Endothelial cell of umbilical vein (primary cell): Measurements from ENCODE around the gene BIRC2. TPM values are rescaled to one million over a fixed set of nuclear protein-coding genes. Genes with fewer than 3 reads are reported as not detected.

Experiments
- BruUV-seq: library from RNA; stranded (reverse); fragments of 400-500 nt; replicated peaks from 2 replicates; lab custom pipeline; 2021; lab: Mats Ljungman, UMichigan
- CTCF ChIA-PET: fragments of 300-600, 350-600 bp; sonication (Branson Sonifier 250); formaldehyde crosslinking; loops from one replicate; lab custom pipeline; 2021; ENCODE audit warnings: antibody characterized with exemption, inconsistent platforms; lab: Charles Lee
- POLR2A ChIA-PET: fragments of 300-600, 350-600 bp; sonication (Branson Sonifier 250); formaldehyde crosslinking; loops from one replicate; lab custom pipeline; 2021; ENCODE audit warnings: antibody characterized with exemption, inconsistent platforms; lab: Charles Lee
- DNase-seq: peaks from one replicate; pipeline ENCODE4 v3.0.0-alpha.2; 2011; ENCODE audit warnings: low read depth, low spot score
- FAIRE-seq: peaks from 2 replicates; lab custom pipeline; 2011; peaks lifted over from hg19 to GRCh38; lab: Jason Lieb, UNC
- H2AFZ ChIP-seq: 2 replicates; pipeline ENCODE4 v1.6.0; 2012; ENCODE audit warnings: low read depth, low read length, control low read depth, inconsistent platforms
- H3K27ac ChIP-seq: 2 replicates; pipeline ENCODE4 v1.5.1; 2011; ENCODE audit warnings: low read depth, mild to moderate bottlenecking, control low read depth, low read length, moderate library complexity; ENCODE audit not compliant: insufficient read depth
- H3K27me3 ChIP-seq, 2 experiments: 2 replicates each; pipeline versions ENCODE4 v1.6.0 to v1.6.1; 2011; ENCODE audit warnings: low read length in 2 of 2, mixed read lengths in 1 of 2; ENCODE audit not compliant: control insufficient read depth in 2 of 2, insufficient read depth in 2 of 2
- H3K36me3 ChIP-seq, 2 experiments: 2 replicates in 1 of 2; 3 replicates in 1 of 2; pipeline ENCODE4 v1.5.1; 2011; ENCODE audit warnings: low read length in 2 of 2, mild to moderate bottlenecking in 1 of 2, moderate library complexity in 1 of 2; ENCODE audit not compliant: control insufficient read depth in 2 of 2, insufficient read depth in 2 of 2; ENCODE audit errors: extremely low read depth in 1 of 2
- H3K4me1 ChIP-seq: 3 replicates; pipeline ENCODE4 v1.5.1; 2011; ENCODE audit warnings: mild to moderate bottlenecking, low read length; ENCODE audit not compliant: control insufficient read depth, insufficient read depth; ENCODE audit errors: extremely low read depth
- H3K4me2 ChIP-seq: 2 replicates; pipeline ENCODE4 v1.6.1; 2011; ENCODE audit warnings: low read length, control low read depth, mixed read lengths; ENCODE audit not compliant: insufficient read depth
- H3K4me3 ChIP-seq, 3 experiments: fragments of 200-600 bp in 1 of 3; sonication (generic), shearing (Covaris generic) in 1 of 3; replicated peaks in 1 of 3; 2 replicates each; pipeline ENCODE4 v1.5.1; 2011 to 2016; ENCODE audit warnings: control low read depth in 3 of 3, low read length in 3 of 3, mild to moderate bottlenecking in 2 of 3, inconsistent platforms in 1 of 3, low read depth in 1 of 3, moderate library complexity in 1 of 3; ENCODE audit not compliant: insufficient read depth in 1 of 3
- H3K79me2 ChIP-seq: 2 replicates; pipeline ENCODE4 v1.6.0; 2012; ENCODE audit warnings: low read length, inconsistent platforms; ENCODE audit not compliant: control insufficient read depth, insufficient read depth
- H3K9ac ChIP-seq: replicated peaks from 2 replicates; pipeline ENCODE3; 2011; ENCODE audit warnings: low read length, control low read depth; ENCODE audit not compliant: insufficient read depth; ENCODE audit errors: extremely low read depth
- H3K9me1 ChIP-seq: replicated peaks from 3 replicates; pipeline ENCODE4 v1.6.0; 2011; ENCODE audit warnings: mild to moderate bottlenecking, low read length; ENCODE audit not compliant: control insufficient read depth, insufficient read depth; ENCODE audit errors: extremely low read depth
- H3K9me3 ChIP-seq: replicated peaks from 2 replicates; pipeline ENCODE4 v1.5.1; 2012; ENCODE audit warnings: low read length, inconsistent platforms; ENCODE audit not compliant: control insufficient read depth, insufficient read depth
- H4K20me1 ChIP-seq: replicated peaks from 2 replicates; pipeline ENCODE3; 2011; ENCODE audit warnings: mild to moderate bottlenecking, low read length; ENCODE audit not compliant: control insufficient read depth, insufficient read depth; ENCODE audit errors: extremely low read depth
- CTCF ChIP-seq, 2 donors: IDR thresholded peaks; 1 replicate in 1 of 2; 2 replicates in 1 of 2; pipeline ENCODE4 v1.5.1; 2011; ENCODE audit warnings: low read length in 2 of 2, mild to moderate bottlenecking in 2 of 2, moderate library complexity in 2 of 2, control low read depth in 1 of 2, inconsistent platforms in 1 of 2, low read depth in 1 of 2; ENCODE audit not compliant: insufficient read depth in 1 of 2; ENCODE audit errors: extremely low read depth in 1 of 2
- JUN ChIP-seq: IDR thresholded peaks from 2 replicates; pipeline ENCODE4 v1.6.1; 2011; ENCODE audit warnings: borderline replicate concordance, low read depth; ENCODE audit not compliant: insufficient read length, insufficient read depth
- MYC ChIP-seq: IDR thresholded peaks from one replicate; pipeline ENCODE4 v1.6.1; 2011; ENCODE audit warnings: mild to moderate bottlenecking, low read depth, low read length
- dilution Hi-C: fragments of 300-500 bp; cut with MboI; formaldehyde crosslinking; loops from one replicate; pipeline ENCODE4 v1.15.0; 2019; ENCODE audit warnings: low sequenced_read_pairs; ENCODE audit not compliant: extremely low pct_ligation_motif_present
- intact Hi-C: fragments of 100-400 bp; cut with micrococcal nuclease; formaldehyde crosslinking; loops from one replicate; pipeline ENCODE4 v1.10.0; 2022
- polyA plus RNA-seq, 4 experiments: library from polyadenylated mRNA; depleted of rRNA in 3 of 4; stranded (reverse) in 3 of 4; unstranded in 1 of 4; fragments of >200 nt; gene quantifications; 2 replicates each; pipeline versions ENCODE4 v1.2.1 to v1.2.3, GENCODE V29; 2011 to 2012; ENCODE audit warnings: missing spikeins in 1 of 4
- total RNA-seq: library from RNA; stranded (reverse); gene quantifications from 2 replicates; pipeline ENCODE4 v1.2.3, GENCODE V29; 2021

Gene BIRC2
- total and polyA plus RNA-seq, 2 donors (not counting 3 experiments of a cell fraction or from before 2014, with no cell fraction given): 42.8 to 47.3 TPM

DNA sequence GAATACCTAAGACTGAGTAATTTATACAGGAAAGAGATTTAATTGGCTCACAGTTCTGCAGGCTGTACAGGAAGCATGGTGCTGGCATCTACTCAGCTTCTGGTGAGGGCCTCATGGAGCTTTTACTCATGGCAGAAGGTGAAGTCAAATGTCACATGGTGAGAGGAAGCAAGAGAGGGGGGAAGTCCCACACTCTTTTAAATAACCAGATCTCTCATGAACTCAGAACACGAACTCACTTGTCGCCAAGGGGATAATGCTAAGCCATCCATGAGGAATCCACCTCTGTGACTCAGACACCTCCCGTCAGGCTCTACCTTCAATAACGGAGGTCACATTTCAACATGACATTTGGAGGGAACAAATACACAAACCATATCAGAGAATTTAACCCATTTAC lies 42.2 kb downstream of the BIRC2 start:
- H2AFZ ChIP-seq: no peak overlapping the region
- no peak overlapping the region for H3K9ac ChIP-seq
- H3K36me3 ChIP-seq: peaks cover 13 to 29% of the 10 kb centered on the region in 2 experiments
- ChIA-PET CTCF (interaction anchor here (0.6 to 4.6 kb wide), 9 partner anchors 12 to 107 kb away, joined by 3 to 41 read pairs (median 14); no protein-coding TSS in a partner anchor), POLR2A (interaction anchor here (0.6 kb wide), 1 partner anchor 17 kb away, joined by 3 read pairs; no protein-coding TSS in a partner anchor)
- intact Hi-C loops: no loop called here
- no peak for DNase-seq
- no peak overlapping the region for H3K4me2 ChIP-seq
- dilution Hi-C loops: no loop called here
- peaks cover 14% of the 10 kb centered on the region for H3K4me1 ChIP-seq
- no peak overlapping the region for H3K27ac ChIP-seq
- no TSS peak for BruUV-seq
- H3K9me1 ChIP-seq: no peaks in the 10 kb centered on the region
- no peak for FAIRE-seq
- no peaks in the 10 kb centered on the region for H3K9me3 ChIP-seq
- no peaks in the 10 kb centered on the region for H4K20me1 ChIP-seq
- H3K79me2 ChIP-seq: peaks cover 21% of the 10 kb centered on the region
- no peaks in the 10 kb centered on the region for H3K27me3 ChIP-seq
- TF ChIP-seq JUN: no peak
- no peak overlapping the region for H3K4me3 ChIP-seq

DNA sequence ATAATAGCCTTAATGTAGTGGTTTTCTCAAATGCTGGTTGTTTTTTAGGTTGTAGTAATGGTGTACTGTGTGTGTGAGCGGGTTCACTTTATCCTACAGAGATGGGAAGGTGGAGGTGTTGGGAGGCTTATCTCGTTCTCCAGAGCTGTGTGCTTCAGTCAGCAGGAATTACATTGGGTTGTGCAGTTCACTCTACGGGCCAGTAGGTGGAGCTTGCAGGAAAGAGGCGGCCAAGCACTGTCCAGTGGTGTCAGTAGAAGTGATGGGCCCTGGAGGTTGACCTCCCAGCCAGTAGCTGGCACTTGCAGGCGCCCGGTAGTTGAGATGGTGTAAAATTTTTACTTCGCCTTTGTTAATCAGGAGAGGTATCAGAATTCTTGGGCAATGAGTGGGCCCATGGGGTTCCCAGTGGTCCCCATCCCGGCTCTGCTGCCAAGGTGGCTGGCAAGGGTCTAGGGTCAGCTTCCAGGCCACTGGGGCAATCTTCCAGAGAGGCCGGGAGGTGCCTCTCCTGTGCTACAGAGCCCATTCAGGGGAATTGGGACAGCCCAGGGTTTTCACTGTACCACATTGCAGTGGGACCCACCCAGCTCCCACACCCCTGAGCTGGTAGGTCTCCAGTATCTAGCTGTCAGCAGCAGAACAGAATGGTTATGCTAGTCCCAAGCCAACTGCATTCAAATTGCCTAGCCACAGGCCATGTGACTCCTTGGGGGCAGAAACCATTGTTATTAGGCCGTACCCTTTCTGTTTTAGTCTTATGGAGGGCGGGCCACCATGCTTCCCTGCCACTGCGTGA lies 43.9 kb downstream of the BIRC2 start:
- H3K9ac ChIP-seq: no peak overlapping the region
- POLR2A ChIA-PET: interaction anchor here (0.6 kb wide), 1 partner anchor 35 kb away, joined by 3 read pairs; no protein-coding TSS in a partner anchor
- no peaks in the 10 kb centered on the region for H3K9me3 ChIP-seq
- dilution Hi-C loops: no loop called here
- H3K4me3 ChIP-seq: no peak overlapping the region
- CTCF ChIA-PET: interaction anchor here (0.6 to 4.6 kb wide), 39 partner anchors 9 to 275 kb away, joined by 3 to 41 read pairs (median 6); no protein-coding TSS in a partner anchor
- no peaks in the 10 kb centered on the region for H3K27me3 ChIP-seq
- no peaks in the 10 kb centered on the region for H3K9me1 ChIP-seq
- no peaks in the 10 kb centered on the region for H4K20me1 ChIP-seq
- no TSS peak for BruUV-seq
- peaks cover under 1% of the 10 kb centered on the region for H3K4me1 ChIP-seq
- H3K27ac ChIP-seq: no peak overlapping the region
- TF ChIP-seq MYC (no peak), CTCF (IDR thresholded peaks at IDR 0.05; ENCODE audit: extremely low read depth in 1 of 2, insufficient read depth in 1 of 2, low read depth in 1 of 2, low read length in 2 of 2) (peak; percentile 83 to 88)
- intact Hi-C loops: loop anchor here (1.0 to 5.0 kb wide), 3 partner anchors 61 to 221 kb away; partner anchors contain the start of gene TMEM123
- FAIRE-seq: peak; percentile 94
- peaks cover 13 to 32% of the 10 kb centered on the region in 2 experiments for H3K36me3 ChIP-seq
- peak; percentile 63 for DNase-seq
- H3K79me2 ChIP-seq: peaks cover 21% of the 10 kb centered on the region
- H2AFZ ChIP-seq: no peak overlapping the region
- no peak overlapping the region for H3K4me2 ChIP-seq
